GM12891 (cell line): ENCODE results near the gene SLC5A1.

Experiments
- PAX5 ChIP-seq: IDR thresholded peaks from 2 replicates; pipeline ENCODE4 v1.6.1; 2011; ENCODE audit warnings: low read length, moderate library complexity, mild to moderate bottlenecking; ENCODE audit not compliant: insufficient read depth, severe bottlenecking
- POLR2A ChIP-seq: IDR thresholded peaks from 2 replicates; pipeline ENCODE4 v1.6.1; 2011; ENCODE audit warnings: low read depth, low read length, control low read depth
- POLR2AphosphoS5 ChIP-seq: IDR thresholded peaks from 2 replicates; pipeline ENCODE4 v1.6.1; 2011; ENCODE audit warnings: low read depth, low read length, control low read depth
- POU2F2 ChIP-seq: IDR thresholded peaks from 2 replicates; pipeline ENCODE4 v1.6.1; 2011; ENCODE audit warnings: low read depth, mild to moderate bottlenecking, control low read depth, low read length, moderate library complexity
- SPI1 ChIP-seq: IDR thresholded peaks from 2 replicates; pipeline ENCODE4 v1.6.1; 2011; ENCODE audit warnings: low read depth, low read length, control low read depth
- TAF1 ChIP-seq: IDR thresholded peaks from 2 replicates; pipeline ENCODE4 v1.6.1; 2011; ENCODE audit warnings: low read depth, low read length, control low read depth

GRCh38 chr22:32097881-32098499 lies 54.9 kb downstream of the SLC5A1 start:
- TF ChIP-seq POLR2AphosphoS5 (no peak), PAX5 (no peak), POLR2A (no peak), POU2F2 (no peak), TAF1 (no peak), SPI1 (no peak)
